ENCODE results near the gene SYNPO2L.

DNA sequence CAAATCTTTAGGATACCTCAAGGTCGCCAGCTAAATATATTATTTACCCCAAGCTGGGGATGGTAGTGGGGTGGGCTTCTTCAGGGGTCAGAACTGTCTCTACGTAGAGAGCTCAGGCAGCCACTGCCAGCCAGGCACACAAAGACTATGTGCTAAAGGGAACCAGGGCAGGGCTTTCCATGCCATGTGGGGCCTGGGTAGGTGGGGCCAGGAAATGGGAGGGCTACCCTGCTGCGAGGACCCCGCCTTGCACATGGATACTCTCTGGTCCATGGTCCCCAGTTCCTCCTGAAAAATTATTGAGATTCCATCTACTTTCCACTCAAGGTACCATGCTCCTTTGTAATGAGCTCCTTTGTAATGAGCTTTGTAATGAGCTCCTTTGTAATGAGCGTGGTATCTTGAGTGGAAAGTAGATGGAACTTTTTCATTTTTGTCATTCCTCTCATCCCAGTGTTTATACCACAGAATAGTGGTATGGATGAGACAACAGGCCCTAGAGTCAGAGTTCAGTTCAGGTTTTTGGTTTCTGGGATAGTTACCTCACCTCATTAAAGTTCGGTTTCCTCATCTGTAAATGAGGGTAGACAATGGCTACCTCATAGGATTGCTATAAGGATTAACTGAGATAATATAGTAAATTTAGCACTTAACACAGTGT lies 5.8 kb downstream of the SYNPO2L start:
- no peak for TF ChIP-seq EZH2phosphoT487 (IDR thresholded peaks at IDR 0.05; ENCODE audit: insufficient read depth, low read depth)
- no peak for TF ChIP-seq EZH2 (IDR thresholded peaks at IDR 0.05; ENCODE audit: insufficient read depth, poor library complexity, severe bottlenecking)

Measured in GM23248 (cell line).